Neural progenitor cell (in vitro differentiated cells): ENCODE results near the gene SLC35D2. TPM values are rescaled to one million over a fixed set of nuclear protein-coding genes. Genes with fewer than 3 reads are reported as not detected.

Experiments used
- DNase-seq: peaks from one replicate; pipeline ENCODE4 v3.0.0-alpha.2; 2016; ENCODE audit warnings: low spot score
- H2AFZ ChIP-seq: fragments of 200-600 bp; sonication (generic); replicated peaks from 2 replicates; pipeline ENCODE4 v1.6.1; 2016; ENCODE audit warnings: antibody characterized with exemption
- H3F3A ChIP-seq: fragments of 200-600 bp; sonication (generic); 2 replicates; pipeline ENCODE4 v1.6.1; 2016; ENCODE audit warnings: antibody characterized with exemption, low read depth
- H3K27ac ChIP-seq: fragments of 200-600 bp; sonication (generic); 2 replicates; pipeline ENCODE4 v1.5.1; 2016; ENCODE audit warnings: mild to moderate bottlenecking
- H3K27me3 ChIP-seq: fragments of 200-600 bp; sonication (generic); 2 replicates; pipeline ENCODE4 v1.6.1; 2016; ENCODE audit warnings: mild to moderate bottlenecking, moderate library complexity
- H3K36me3 ChIP-seq: fragments of 200-600 bp; sonication (generic); 2 replicates; pipeline ENCODE4 v1.5.1; 2016
- H3K4me1 ChIP-seq: fragments of 200-600 bp; sonication (generic); 2 replicates; pipeline ENCODE4 v1.6.1; 2016; ENCODE audit warnings: mixed run types
- H3K4me2 ChIP-seq: fragments of 200-600 bp; sonication (generic); 2 replicates; pipeline ENCODE4 v1.6.1; 2016
- H3K4me3 ChIP-seq: fragments of 200-600 bp; sonication (generic); 2 replicates; pipeline ENCODE4 v1.5.1; 2016
- H3K79me2 ChIP-seq: fragments of 200-600 bp; sonication (generic); 2 replicates; pipeline ENCODE4 v1.6.1; 2016; ENCODE audit warnings: low read depth
- H3K9ac ChIP-seq: fragments of 200-600 bp; sonication (generic); 2 replicates; pipeline ENCODE4 v1.6.1; 2016
- H3K9me3 ChIP-seq: fragments of 200-600 bp; sonication (generic); 2 replicates; pipeline ENCODE4 v1.5.1; 2016; ENCODE audit warnings: low read depth
- H4K20me1 ChIP-seq: fragments of 200-600 bp; sonication (generic); 2 replicates; pipeline ENCODE4 v1.6.1; 2016; ENCODE audit warnings: low read depth
- H3K27ac Mint-ChIP-seq: 3 replicates; pipeline ENCODE4 v1.8.0; 2021; ENCODE audit warnings: mixed read lengths
- H3K27me3 Mint-ChIP-seq: 2 replicates; pipeline ENCODE4 v1.8.0; 2022; ENCODE audit warnings: low read depth, mild to moderate bottlenecking, inconsistent platforms, moderate library complexity, mixed read lengths; ENCODE audit not compliant: insufficient read depth
- H3K36me3 Mint-ChIP-seq: 3 replicates; pipeline ENCODE4 v1.8.0; 2021; ENCODE audit warnings: mixed read lengths
- H3K4me1 Mint-ChIP-seq: 3 replicates; pipeline ENCODE4 v1.8.0; 2021; ENCODE audit warnings: mixed read lengths
- H3K4me3 Mint-ChIP-seq: 3 replicates; pipeline ENCODE4 v1.8.0; 2021; ENCODE audit warnings: mild to moderate bottlenecking, moderate library complexity, mixed read lengths
- H3K9me3 Mint-ChIP-seq: 3 replicates; pipeline ENCODE4 v1.8.0; 2020; ENCODE audit warnings: mixed read lengths
- CTCF ChIP-seq: fragments of 200-600 bp; sonication (generic); IDR thresholded peaks from 2 replicates; pipeline ENCODE4 v1.5.1; 2017; ENCODE audit warnings: antibody characterized with exemption, mild to moderate bottlenecking
- EZH2 ChIP-seq: fragments of 200-600 bp; sonication (generic); IDR thresholded peaks from 2 replicates; pipeline ENCODE4 v1.6.1; 2017; ENCODE audit warnings: antibody characterized with exemption, mild to moderate bottlenecking, moderate library complexity
- EZH2phosphoT487 ChIP-seq: fragments of 200-600 bp; sonication (generic); IDR thresholded peaks from 2 replicates; pipeline ENCODE4 v1.6.1; 2017; ENCODE audit warnings: antibody characterized with exemption
- total RNA-seq: library from RNA; depleted of rRNA; stranded (reverse); fragments of >200 nt; gene quantifications from 2 replicates; pipeline ENCODE4 v1.2.3, GENCODE V29; 2015; ENCODE audit warnings: low replicate concordance

Gene SLC35D2
- total RNA-seq, 1 donor from 2014 or later: 30.1 TPM

DNA sequence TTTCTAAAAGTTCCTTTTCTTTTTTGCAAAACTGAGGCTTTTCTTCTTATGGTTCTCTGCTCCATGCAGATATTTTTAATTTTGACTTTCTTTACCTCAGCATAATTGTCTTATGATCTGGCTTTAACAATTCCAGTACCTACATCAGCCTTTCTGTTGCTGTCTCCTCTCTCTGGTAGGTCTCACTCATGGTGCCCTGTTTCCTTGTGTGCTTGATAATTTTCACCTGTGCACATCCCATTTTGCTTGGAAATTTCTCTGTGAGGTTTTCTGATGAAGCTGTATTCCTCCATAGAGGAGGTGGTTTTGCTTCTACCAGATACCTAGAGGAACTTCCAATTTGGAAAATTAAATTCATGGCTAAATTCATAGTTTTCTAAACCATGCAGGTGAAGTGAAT, 79.3 kb downstream of the SLC35D2 start:
- Mint-ChIP-seq H3K4me1 (peaks cover 15% of the 10 kb centered on the region), H3K9me3 (peaks cover 3% of the 10 kb centered on the region), H3K27ac (no peak overlapping the region), H3K27me3 (peaks cover 2% of the 10 kb centered on the region), H3K36me3 (no peaks in the 10 kb centered on the region), H3K4me3 (no peak overlapping the region)
- H3K4me1 ChIP-seq: peaks cover 11% of the 10 kb centered on the region
- no peak overlapping the region for H3K9ac ChIP-seq
- H2AFZ ChIP-seq: no peak overlapping the region
- H3K36me3 ChIP-seq: no peaks in the 10 kb centered on the region
- no peak overlapping the region for H3K4me3 ChIP-seq
- H3F3A ChIP-seq: no peaks in the 10 kb centered on the region
- no peaks in the 10 kb centered on the region for H3K9me3 ChIP-seq
- H3K27me3 ChIP-seq: no peaks in the 10 kb centered on the region
- no peak for DNase-seq
- H3K27ac ChIP-seq: no peak overlapping the region
- no peaks in the 10 kb centered on the region for H3K79me2 ChIP-seq
- H4K20me1 ChIP-seq: no peaks in the 10 kb centered on the region
- TF ChIP-seq CTCF (no peak), EZH2 (no peak), EZH2phosphoT487 (no peak)
- H3K4me2 ChIP-seq: no peak overlapping the region

- H3K36me3 Mint-ChIP-seq: no peaks in the 10 kb centered on the region
- H3K9ac ChIP-seq: no peak within 1 kb of the TSS
- H3K36me3 ChIP-seq: no peaks in the 10 kb centered on the region
- DNase-seq: no peak
- H3K4me1 Mint-ChIP-seq: peaks cover 15% of the 10 kb centered on the region
- peak within 1 kb of the TSS; percentile 12 for H2AFZ ChIP-seq
- no peak within 1 kb of the TSS for H3K27ac Mint-ChIP-seq
- no peak within 1 kb of the TSS for H3K4me2 ChIP-seq
- peaks cover 2% of the 10 kb centered on the region for H3K27me3 Mint-ChIP-seq
- no peak for TF ChIP-seq EZH2
- TF ChIP-seq CTCF: no peak
- TF ChIP-seq EZH2phosphoT487: no peak
- no peak within 1 kb of the TSS for H3K4me3 ChIP-seq
- no peaks in the 10 kb centered on the region for H4K20me1 ChIP-seq
- no peak within 1 kb of the TSS for H3K27ac ChIP-seq
- no peaks in the 10 kb centered on the region for H3K79me2 ChIP-seq
- H3K9me3 Mint-ChIP-seq: peaks cover 3% of the 10 kb centered on the region
- H3K4me3 Mint-ChIP-seq: no peak within 1 kb of the TSS
- H3K4me1 ChIP-seq: peaks cover 11% of the 10 kb centered on the region
- H3K27me3 ChIP-seq: no peaks in the 10 kb centered on the region
- no peaks in the 10 kb centered on the region for H3K9me3 ChIP-seq
- H3F3A ChIP-seq: no peaks in the 10 kb centered on the region
These were observed 81.5 kb downstream of the SLC35D2 start, which contains the start of gene HSD17B3 for GRCh38 chr9:96302021-96302420. Gene HSD17B3, minus strand, starts transcription at chr9:96302176. Its CDS starts 72 bp downstream, at chr9:96302104.

DNA sequence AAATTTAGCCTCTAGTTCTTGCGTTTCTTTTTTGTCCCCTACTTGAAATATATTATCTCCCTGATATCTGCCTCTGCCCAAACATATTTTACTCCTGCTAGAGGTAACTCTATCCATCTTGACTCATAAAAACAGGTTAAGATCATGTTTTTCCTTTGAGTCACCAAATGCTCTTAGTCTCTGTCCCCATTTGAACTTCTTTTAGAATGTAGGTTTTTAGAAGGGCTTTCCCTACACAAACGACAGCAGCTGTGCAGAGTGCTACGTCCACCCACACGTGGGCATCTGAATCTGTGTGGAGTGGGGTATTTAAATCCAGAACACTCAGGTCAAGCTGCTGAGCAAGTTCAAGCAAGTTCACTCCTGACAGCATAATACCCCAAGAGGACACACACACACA, 83.7 kb downstream of the SLC35D2 start:
- Mint-ChIP-seq H3K36me3 (no peaks in the 10 kb centered on the region), H3K9me3 (peaks cover 5% of the 10 kb centered on the region), H3K4me1 (peaks cover 6% of the 10 kb centered on the region), H3K4me3 (no peak overlapping the region), H3K27ac (no peak overlapping the region), H3K27me3 (peaks cover 4% of the 10 kb centered on the region)
- DNase-seq: no peak
- no peaks in the 10 kb centered on the region for H3K27me3 ChIP-seq
- H3K79me2 ChIP-seq: no peaks in the 10 kb centered on the region
- H3K9me3 ChIP-seq: no peaks in the 10 kb centered on the region
- H3K9ac ChIP-seq: no peak overlapping the region
- H3K36me3 ChIP-seq: no peaks in the 10 kb centered on the region
- no peaks in the 10 kb centered on the region for H3F3A ChIP-seq
- H2AFZ ChIP-seq: no peak overlapping the region
- H3K4me2 ChIP-seq: no peak overlapping the region
- no peak overlapping the region for H3K4me3 ChIP-seq
- TF ChIP-seq CTCF: no peak
- TF ChIP-seq EZH2: no peak
- no peak for TF ChIP-seq EZH2phosphoT487
- peaks cover 1% of the 10 kb centered on the region for H3K4me1 ChIP-seq
- H3K27ac ChIP-seq: no peak overlapping the region
- H4K20me1 ChIP-seq: no peaks in the 10 kb centered on the region
